Measurements from ENCODE around the gene AKT1. TPM values are rescaled to one million over a fixed set of nuclear protein-coding genes. Genes with fewer than 3 reads are reported as not detected.
A peak's percentile ranks its signal among the peaks of the same experiment; 100 is the strongest.

The AKT1 gene
- total RNA-seq, 1 donor = 188 TPM

DNA sequence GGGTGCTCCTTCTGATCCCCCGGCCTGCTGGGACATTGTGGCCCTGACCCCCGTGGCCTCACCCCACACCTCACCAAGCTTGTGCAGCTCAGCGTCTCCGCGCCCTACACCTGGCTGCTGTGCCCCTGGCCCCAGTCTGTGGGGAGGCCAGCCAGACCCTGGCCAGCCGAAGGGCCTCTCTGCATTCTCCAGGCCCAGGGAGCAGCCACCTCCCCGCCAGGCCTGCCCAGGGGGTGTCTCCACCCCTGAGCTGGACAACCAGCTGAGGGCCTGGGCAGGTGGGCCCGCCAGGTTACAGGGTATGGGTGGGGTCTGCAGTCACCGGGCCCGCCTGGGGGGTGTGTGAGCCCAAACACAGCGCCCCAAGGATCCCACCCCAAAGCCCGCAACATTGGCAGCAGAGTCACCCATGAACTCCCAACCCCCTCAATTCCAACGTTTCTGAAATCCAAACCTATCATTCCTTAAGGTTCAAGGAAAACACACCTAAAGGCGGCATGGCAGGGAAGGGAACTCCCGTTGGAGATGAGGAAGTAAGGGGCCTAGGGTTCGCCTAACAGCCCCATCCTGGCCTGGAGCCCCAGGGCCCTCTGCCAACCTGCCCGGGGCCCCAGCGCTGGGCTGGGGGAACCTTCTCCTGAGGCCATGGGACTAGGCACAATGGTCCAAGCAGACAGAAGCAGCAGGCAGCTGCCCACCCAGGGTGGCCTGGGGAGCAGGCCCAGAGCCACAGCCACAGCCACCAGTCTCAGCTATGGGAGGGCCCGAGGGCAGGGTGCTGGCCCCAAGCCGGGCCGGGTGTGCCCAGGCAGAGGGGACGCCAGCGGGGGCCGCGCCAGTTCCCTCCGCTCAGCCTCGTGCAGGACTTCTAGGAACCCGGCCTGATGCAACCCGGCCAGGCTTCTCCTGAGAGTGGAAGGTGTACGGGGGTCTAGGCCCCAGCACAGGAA is 8.5 kb downstream of the AKT1 start:
- peaks cover 51% of the 10 kb centered on the region for H4K20me1 ChIP-seq (ENCODE audit: insufficient read depth, low read length)
- peak; percentile 66 for DNase-seq (ENCODE audit: insufficient read length, low spot score, missing footprints)
- H3K79me2 ChIP-seq (ENCODE audit: insufficient read depth, low read length) = peaks cover 86% of the 10 kb centered on the region
- no peak overlapping the region for H3K4me2 ChIP-seq (ENCODE audit: insufficient read depth, low read length)
- H3K27me3 ChIP-seq (ENCODE audit: insufficient read depth, low read length) = no peaks in the 10 kb centered on the region
- TF ChIP-seq, protein P1, sequence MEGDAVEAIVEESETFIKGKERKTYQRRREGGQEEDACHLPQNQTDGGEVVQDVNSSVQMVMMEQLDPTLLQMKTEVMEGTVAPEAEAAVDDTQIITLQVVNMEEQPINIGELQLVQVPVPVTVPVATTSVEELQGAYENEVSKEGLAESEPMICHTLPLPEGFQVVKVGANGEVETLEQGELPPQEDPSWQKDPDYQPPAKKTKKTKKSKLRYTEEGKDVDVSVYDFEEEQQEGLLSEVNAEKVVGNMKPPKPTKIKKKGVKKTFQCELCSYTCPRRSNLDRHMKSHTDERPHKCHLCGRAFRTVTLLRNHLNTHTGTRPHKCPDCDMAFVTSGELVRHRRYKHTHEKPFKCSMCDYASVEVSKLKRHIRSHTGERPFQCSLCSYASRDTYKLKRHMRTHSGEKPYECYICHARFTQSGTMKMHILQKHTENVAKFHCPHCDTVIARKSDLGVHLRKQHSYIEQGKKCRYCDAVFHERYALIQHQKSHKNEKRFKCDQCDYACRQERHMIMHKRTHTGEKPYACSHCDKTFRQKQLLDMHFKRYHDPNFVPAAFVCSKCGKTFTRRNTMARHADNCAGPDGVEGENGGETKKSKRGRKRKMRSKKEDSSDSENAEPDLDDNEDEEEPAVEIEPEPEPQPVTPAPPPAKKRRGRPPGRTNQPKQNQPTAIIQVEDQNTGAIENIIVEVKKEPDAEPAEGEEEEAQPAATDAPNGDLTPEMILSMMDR (IDR thresholded peaks at IDR 0.05; ENCODE audit: extremely low read depth, low read depth, low read length) = no peak
- no peak overlapping the region for H3K27ac ChIP-seq (ENCODE audit: low read depth, low read length)
- no peak overlapping the region for H2AFZ ChIP-seq (ENCODE audit: low read length)
- no peaks in the 10 kb centered on the region for H3K4me1 ChIP-seq (ENCODE audit: insufficient read depth, low read length)
- H3K4me3 ChIP-seq (ENCODE audit: insufficient read depth, low read length) = no peak overlapping the region
- peaks cover 15% of the 10 kb centered on the region for H3K36me3 ChIP-seq (ENCODE audit: insufficient read depth, low read length)
- no peaks in the 10 kb centered on the region for H3K9me3 ChIP-seq (ENCODE audit: low read depth, low read length)

DNA sequence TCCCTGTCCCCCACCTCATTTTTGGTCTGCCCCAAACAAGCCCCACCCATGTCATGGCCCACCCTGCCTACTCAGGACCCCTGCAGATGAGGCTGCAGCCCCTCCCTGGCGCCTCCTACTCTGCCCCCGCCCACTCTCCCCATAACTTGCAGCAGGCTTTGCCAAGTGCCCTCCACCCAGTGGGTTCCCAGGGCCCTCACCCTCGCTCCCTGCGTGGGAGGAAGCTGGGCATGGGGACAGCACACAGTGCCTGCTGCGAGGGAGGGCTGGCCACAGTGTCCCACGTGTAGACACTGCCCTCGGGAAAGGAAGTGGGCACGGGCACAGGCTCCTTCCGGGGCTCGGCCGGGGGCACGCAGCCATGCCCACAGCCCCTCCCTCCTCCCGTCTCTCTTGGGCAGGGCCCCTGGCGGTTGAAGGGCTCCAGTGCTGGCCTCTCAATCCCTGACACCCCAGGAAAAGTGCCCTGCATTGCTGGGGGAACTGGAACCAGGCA is 9.4 kb downstream of the AKT1 start:
- Histone ChIP-seq H3K27ac (ENCODE audit: low read depth, low read length) (no peak overlapping the region), H3K4me1 (ENCODE audit: insufficient read depth, low read length) (no peaks in the 10 kb centered on the region), H2AFZ (ENCODE audit: low read length) (no peak overlapping the region), H4K20me1 (ENCODE audit: insufficient read depth, low read length) (peaks cover 42% of the 10 kb centered on the region), H3K79me2 (ENCODE audit: insufficient read depth, low read length) (peaks cover 82% of the 10 kb centered on the region), H3K36me3 (ENCODE audit: insufficient read depth, low read length) (peaks cover 15% of the 10 kb centered on the region), H3K4me2 (ENCODE audit: insufficient read depth, low read length) (no peak overlapping the region), H3K4me3 (ENCODE audit: insufficient read depth, low read length) (no peak overlapping the region), H3K9me3 (ENCODE audit: low read depth, low read length) (no peaks in the 10 kb centered on the region), H3K27me3 (ENCODE audit: insufficient read depth, low read length) (no peaks in the 10 kb centered on the region)
- TF ChIP-seq, protein P1 (IDR thresholded peaks at IDR 0.05; ENCODE audit: extremely low read depth, low read depth, low read length) = no peak
- peak; percentile 88 for DNase-seq (ENCODE audit: insufficient read length, low spot score, missing footprints)

DNA sequence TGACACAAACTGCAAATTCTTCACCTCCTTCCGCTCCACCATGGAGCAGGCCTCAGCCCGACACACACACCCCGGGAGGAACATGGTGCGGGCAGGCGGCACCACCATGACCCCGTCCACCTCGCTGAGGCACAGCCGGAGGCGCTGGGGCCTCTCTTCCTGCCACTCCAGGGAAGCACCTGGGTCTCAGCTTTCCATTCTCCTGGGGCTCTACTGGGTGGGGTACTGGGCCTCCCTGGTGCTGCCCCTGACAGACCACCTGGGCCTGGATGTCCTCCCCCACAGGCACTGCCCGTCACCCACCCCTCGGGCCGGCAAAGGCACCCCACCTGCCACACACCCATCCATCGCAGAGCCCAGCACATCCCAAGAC is 9.9 kb downstream of the AKT1 start:
- Histone ChIP-seq H4K20me1 (ENCODE audit: insufficient read depth, low read length) (peaks cover 38% of the 10 kb centered on the region), H3K4me3 (ENCODE audit: insufficient read depth, low read length) (no peak overlapping the region), H3K4me1 (ENCODE audit: insufficient read depth, low read length) (no peaks in the 10 kb centered on the region), H3K27me3 (ENCODE audit: insufficient read depth, low read length) (no peaks in the 10 kb centered on the region), H3K9me3 (ENCODE audit: low read depth, low read length) (no peaks in the 10 kb centered on the region), H3K36me3 (ENCODE audit: insufficient read depth, low read length) (peaks cover 15% of the 10 kb centered on the region), H3K4me2 (ENCODE audit: insufficient read depth, low read length) (no peak overlapping the region), H3K79me2 (ENCODE audit: insufficient read depth, low read length) (peaks cover 77% of the 10 kb centered on the region), H2AFZ (ENCODE audit: low read length) (no peak overlapping the region), H3K27ac (ENCODE audit: low read depth, low read length) (no peak overlapping the region)
- peak; percentile 73 for DNase-seq (ENCODE audit: insufficient read length, low spot score, missing footprints)
- TF ChIP-seq, protein P1 (IDR thresholded peaks at IDR 0.05; ENCODE audit: extremely low read depth, low read depth, low read length) = no peak

Data from osteoblast (primary cell).